ENCODE results near the gene TRIML1.

The TRIML1 gene, protein sequence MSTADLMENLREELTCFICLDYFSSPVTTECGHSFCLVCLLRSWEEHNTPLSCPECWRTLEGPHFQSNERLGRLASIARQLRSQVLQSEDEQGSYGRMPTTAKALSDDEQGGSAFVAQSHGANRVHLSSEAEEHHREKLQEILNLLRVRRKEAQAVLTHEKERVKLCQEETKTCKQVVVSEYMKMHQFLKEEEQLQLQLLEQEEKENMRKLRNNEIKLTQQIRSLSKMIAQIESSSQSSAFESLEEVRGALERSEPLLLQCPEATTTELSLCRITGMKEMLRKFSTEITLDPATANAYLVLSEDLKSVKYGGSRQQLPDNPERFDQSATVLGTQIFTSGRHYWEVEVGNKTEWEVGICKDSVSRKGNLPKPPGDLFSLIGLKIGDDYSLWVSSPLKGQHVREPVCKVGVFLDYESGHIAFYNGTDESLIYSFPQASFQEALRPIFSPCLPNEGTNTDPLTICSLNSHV

DNA sequence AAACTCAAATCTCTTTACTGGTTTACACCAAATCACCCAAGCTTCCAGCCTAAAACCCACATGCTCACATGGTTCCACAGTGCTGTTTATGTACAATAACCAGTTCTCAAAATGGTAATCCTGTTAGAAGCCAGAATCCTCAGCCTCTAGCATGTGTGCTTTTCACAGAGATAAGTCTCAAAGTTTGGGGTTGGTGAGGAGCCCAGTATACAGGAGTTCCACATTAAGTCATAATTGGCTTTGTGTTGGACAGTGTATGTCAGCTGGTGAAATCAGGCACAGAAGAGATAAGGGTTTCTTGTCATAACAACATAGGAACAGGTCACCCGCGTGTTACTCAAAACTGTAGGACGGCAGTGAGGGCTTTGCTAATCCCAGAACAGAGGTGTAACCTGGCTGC lies at the start of gene TRIML1:
Gene TRIML1, plus strand, starts transcription at position 301 of the 400 bp plus-strand sequence. CDS start 118 bp downstream, outside the sequence.
- DNase-seq = no peak

DNA sequence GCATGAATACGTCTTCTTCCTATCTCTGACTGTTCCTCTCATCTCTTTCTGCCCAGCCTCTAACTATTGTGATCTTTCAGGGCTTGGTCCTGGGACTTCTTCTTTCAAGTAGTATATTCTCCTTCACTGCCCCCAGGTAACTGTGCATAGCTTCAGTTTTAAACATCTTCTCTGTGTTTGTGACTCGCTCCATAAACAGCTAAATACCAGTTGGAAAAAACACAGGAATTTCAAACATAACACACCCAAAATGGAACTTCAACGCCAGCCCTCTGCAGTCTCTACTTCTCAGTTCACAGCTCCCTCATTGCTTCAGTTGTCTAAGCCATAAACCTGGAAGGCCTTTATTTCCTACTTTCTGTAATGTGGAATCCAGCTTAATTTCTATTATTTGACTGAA lies 46.4 kb upstream of the TRIML1 start:
- DNase-seq = no peak

DNA sequence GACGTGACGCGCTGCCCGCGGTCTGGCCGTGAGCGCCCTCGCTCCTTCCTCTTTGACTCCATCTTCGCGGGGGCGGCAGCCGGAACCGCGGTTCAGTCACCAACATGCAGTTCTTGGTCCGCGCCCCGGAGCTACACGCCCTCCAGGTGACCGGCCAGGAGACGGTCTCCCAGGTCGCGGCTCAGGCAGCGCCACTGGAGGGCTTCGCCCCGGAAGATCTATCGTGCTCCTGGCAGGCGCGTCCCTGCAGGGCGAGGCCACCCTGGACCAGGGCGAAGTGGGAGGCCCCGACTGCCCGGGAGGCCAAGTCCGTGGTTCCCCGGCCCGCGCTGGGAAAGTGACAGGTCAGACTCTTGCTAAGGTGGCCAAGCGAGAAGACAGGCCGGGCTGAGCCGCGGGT lies 32.8 kb upstream of the TRIML1 start:
- no peak for DNase-seq

DNA sequence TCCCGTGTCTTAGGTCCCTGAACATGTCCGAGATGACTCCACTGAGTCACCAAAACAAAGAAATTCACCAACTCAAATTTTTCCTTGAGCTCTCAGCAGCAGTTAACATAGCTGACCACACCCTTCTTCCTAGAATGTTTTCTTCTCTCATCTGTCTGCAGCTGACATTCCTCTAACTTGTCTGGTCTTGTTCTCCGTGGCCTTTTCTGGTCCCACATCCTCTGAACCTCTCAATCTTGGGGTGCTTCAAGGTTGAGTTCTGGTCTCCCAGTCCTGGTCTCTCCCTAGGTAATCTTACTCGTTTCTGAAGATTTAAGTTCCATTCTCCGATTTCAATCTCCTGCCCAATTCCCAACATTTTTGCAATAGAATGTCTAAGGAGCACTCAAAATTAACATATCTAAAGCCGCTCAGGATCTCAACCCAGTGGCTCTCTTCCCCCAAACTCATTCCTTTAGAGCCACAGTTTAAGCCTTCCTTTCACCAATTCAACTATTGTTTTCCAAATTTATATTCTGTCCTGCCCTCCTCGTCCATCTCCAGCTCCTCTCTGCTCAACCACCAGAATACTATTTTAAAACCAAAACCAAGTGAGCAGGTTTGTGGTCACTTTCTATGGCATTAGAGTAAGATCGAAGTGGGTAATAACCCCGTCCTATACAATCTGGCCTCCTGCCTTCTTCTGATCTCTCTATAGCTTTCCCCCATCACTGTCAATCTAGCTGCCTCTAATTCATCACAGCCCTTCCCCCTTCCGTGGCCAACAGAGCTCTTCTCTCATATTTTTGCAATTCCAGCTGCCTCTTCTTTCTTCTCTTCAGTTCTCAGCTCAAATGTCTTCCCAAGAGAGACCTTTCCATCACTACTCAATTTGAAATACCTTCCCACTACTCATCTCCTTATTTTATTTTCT lies 31.1 kb upstream of the TRIML1 start:
- DNase-seq = no peak

DNA sequence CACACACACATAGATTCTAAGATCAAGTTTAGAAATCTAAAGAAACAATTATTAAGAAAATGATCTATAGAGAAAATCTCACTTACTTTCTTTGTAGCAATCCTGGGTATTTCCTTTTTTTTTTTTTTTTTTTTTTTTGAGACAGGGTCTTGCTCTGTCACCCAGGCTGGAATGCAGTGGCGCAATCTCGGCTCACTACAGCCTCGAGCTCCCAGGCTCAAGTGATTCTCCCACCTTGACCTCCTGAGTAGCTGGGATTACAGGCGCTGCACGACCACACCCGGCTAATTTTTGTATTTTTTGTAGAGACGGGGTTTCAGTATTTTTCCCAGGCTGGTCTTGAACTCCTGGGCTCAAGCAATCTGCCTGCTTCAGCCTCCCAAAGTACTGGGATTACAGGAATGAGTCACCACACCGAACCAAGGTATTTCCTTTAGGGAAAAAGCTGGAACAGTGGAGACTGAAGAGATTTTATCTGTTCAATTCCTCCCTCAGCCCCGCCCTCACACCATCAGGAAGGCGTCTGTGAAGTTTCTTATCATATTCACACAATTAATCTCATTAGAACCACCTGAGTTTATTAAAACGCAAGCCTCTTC lies 30.0 kb upstream of the TRIML1 start, which contains the start of gene TRIML2:
Gene TRIML2, minus strand, starts transcription at position 447 of the 599 bp plus-strand sequence. CDS start 4,235 bp downstream, outside the sequence.
- no peak for DNase-seq

DNA sequence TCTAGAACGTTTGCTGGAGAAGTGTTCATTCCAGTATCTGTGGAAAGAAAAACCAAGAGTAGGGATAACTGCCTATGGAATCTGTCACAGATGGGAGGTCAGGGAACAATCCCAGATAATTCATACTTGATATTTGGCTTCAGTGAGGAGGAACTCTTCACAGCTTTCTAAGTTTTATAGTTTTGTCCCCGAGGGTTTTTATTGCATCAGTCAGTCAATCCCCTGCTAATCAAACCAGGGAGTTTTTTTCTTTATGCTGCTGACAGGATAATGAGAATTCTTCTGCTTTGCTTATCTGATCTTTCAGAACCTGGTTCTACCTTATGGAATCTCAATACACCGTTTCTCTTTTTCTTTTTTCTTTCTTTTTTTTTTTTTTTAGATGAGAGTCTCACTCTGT lies 29.2 kb upstream of the TRIML1 start:
- no peak for DNase-seq

DNA sequence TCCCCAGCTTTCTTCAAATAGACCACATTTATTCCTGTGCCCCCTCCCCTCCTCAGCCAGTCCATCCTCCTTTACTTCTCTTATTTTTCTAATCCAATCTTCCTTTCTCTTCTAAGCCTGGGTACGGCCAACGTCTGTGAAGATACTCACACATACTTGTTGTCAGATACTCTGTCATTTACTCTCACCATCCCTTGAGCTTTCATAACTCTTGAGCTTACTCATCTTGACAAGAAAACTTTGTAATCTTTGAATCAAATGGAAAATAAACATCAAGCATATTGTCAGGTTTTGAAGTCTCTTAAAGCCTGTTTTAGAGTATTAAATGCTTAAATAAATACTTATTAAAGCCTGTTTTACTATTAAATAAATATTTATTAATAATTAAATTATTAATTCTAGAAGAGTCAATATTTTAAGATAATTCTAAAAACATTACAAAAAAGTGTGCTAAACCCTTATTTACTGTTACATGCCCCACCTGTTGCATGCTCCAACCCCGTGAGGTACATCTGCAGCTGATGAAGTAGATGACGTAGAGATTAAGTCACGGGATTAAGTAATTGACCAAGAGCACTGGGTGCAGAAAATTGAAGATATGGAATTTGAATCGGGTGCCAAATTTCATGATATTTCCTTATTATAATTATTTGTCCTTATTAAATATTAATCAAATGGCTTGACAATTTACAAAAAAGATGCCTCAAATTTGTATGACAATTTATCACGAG lies 28.3 kb upstream of the TRIML1 start:
- DNase-seq = no peak

DNA sequence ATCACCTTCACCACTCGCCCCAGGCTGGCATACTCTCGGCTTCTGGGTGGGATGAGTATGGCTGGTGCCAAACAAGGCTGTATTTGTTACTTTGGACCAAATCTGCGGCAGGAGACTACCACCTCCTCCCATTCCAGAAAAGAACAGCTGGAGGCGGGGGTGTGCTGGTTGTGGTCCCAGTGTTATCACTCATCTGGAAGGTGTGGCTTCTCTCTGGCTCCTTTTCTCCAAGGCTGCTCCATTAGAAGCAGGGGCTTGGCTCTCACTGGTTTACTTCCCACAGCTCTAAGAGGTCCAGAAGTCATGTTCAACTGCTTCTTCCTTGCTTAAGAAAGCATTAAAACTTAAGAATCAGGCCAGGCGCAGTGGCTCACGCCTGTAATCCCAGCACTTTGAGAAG lies 27.3 kb upstream of the TRIML1 start:
- DNase-seq = no peak

DNA sequence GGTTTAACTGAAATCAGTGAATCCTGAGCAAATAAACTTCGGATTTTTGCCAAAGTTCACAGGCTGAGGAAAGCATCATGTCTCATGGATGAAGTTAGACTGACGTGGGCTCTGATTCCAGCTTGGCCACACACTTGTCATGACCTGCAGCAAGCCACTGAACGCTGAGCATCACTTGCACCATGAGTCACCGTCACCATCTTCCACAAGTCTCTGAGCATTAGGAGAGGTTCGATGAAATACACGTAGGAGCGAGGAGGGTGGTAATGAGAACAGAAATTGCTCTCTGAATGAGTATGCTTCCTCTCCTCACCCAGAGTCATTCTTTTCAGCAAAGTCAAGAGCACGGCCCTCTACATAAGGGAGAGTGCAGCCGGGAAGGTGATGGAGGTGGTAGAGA lies 26.1 kb upstream of the TRIML1 start:
- DNase-seq = no peak

DNA sequence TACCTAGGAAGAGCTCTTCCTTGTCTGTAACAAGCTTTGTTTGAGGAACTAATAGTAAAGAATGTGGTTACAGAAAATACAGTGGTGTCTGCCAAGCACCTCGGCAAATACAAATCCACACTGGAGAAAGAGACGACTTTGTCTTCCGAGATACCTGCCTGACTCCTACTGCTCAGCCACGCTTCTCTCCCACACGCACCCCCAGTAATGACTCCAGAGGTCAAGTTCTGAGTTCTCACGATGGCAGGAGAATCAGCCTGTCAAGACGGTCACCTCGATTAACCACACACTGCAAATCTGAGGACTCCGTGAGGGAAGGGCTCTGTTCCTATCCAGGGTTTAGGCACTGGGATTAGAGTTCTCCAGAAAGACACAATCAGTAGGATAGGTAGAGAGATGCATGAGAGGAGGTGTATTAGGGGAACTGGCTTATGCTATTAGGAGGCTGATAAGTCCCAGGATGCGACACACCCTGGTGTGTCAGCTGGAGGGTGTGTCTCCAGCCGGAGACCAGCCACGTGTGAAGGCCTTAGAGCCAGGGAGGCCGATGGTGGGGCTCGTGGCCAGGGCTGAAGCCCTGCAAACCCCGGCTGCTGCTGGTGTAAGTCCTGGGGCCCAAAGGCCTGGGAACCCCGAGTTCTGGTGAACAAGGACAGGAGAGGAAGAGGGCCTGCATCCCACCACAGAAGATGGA lies 21.5 kb upstream of the TRIML1 start:
- no peak for DNase-seq

DNA sequence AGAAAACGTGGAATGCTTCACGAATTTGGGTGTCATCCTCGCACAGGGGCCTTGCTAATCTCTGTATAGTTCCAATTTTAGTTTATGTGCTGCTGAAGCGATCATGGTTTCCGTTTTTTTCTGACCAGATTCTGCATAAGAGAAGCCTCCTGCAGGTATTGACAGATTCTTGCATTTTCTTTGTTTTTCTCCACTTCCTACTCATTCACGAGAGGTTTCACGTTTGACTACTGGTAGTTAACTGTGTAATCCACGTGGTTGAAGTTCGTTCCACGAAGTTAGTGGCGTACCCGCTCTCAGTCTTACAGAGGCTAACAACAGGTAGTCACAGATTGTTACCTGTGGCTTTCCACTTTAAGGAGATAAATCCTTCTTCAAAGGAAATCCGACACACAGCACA lies 17.7 kb upstream of the TRIML1 start:
- no peak for DNase-seq

DNA sequence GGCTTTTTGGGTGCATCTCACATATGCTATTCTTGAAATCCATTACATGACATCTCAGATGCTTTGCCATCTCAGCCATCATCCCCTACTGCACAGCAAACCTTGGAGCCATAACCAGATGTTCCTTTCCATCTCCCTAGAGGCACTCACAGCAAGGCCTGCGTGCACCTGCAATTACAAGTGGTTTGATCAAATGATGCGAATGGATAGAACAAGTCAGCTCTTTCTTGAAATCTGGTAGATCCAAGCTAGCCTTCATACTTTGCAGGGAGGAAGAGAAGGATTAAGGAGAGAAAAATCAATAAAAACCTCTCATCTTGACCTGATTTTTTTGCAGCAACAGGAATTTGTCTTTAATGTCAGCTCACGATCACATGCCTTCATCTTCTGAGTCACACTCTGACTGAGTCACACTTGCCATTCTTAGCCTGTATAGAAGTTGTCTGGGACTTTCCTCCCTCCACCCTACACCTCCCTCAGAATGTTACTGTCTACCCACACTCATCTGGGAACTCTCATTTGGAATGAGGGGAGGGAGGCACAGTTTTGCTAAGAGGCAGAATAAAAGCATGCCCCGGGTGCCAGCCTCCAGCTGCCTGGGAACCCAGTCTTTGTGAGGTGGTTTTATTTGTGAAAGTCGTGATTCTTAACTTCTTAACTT lies 11.9 kb upstream of the TRIML1 start:
- DNase-seq = no peak

DNA sequence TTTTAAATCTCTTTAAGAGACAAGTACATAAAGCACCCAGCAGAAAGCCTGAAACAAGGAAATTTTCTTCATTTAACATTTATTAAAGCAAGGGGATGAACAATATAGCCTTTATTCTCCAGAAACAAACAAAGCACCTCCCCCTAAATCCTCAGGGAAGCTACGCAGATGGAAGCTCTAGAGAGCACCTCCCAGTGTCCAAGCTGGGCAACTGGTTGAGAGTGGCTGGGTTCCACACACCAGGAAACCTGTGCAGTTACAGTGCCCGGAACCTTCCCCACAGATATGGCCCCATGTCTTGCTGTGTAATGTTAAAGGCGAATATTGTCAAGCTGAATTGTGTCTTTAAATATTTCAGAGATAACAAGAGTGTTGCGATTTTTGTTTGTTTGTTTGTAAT lies 8.9 kb upstream of the TRIML1 start:
- DNase-seq = no peak

DNA sequence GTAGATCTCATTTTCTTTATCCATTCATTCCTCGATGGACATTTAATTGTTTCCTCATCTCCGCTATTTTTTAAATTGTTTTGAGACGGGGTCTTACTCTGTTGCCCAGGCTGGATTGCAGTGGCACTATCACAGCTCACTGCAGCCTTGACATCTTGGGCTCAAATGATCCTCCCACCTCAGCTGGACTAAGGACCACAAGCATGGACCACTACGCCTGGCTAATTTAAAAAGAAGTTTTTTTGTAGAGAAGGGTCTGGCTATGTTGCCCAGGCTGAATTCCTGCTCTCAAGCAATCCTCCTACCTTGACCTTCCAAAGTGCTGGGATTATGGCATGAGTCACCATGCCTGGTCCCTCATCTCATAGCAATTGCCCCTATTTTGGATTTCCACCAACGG lies 7.0 kb upstream of the TRIML1 start:
- no peak for DNase-seq

DNA sequence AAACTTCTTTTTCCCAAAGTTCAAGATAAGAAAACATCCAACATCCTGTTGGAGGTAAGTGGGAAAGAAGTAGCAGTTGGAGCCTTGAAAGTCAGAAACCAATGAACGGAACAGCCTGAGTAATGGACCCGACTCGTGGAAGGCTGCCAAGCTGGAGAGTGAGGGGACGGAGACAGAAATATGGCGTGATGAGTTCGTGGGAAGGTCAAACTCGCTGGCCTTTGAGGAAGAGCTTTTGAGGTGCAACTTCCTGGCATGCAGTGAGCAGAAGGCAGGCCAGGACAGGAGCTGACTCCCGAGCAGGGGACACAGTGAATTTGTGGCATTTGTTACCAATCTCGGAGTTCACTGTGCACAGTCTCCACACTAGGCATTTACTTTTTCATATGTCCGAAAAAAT lies 1.0 kb upstream of the TRIML1 start:
- no peak for DNase-seq

DNA sequence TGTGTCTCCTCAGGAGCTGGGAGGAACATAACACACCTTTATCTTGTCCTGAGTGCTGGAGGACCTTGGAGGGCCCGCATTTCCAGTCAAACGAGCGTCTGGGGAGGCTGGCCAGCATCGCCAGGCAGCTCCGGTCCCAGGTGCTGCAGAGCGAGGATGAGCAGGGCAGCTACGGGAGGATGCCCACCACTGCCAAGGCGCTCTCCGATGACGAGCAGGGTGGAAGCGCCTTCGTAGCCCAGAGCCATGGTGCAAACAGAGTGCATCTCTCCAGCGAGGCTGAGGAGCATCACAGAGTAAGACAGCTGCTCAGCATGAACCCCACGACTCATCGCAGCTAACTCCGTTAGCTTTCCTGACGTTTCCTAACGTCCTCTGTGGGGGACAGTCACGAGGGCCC lies 430 bp downstream of the TRIML1 start:
- no peak for DNase-seq

DNA sequence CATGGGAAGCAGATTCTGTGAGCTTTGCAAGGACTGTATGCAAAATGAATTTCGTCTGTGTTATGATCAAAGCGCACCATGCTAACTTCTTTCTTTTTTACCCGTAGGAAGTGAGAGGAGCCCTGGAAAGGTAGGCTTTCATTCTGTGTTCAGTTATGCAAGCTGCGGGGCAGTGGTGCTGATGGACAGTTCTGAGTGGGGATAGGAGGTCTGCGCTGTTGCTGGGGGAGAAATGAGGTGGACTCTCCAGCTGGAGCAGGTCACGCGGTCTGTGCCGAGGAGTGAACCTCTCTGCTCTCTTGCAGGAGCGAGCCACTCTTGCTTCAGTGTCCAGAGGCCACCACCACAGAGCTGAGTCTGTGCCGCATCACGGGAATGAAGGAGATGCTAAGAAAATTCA lies 4.5 kb downstream of the TRIML1 start:
- DNase-seq = no peak

DNA sequence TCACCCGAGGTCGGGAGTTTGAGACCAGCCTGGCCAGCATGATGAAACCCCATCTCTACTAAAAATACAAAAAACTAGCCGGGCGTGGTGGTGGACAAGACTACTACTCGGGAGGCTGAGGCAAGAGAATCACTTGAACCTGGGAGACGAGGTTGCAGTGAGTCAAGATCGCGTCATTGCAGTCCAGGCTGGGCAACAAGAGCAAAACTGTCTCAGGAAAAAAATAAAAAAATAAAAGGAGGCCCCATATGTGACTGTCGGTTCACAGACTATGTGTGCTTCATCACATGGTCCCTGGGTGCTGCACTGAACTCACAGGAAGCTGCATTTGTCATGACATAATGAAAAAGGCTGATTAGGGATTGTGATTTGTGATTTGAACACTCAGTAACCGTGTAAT lies 6.4 kb downstream of the TRIML1 start:
- DNase-seq = no peak

DNA sequence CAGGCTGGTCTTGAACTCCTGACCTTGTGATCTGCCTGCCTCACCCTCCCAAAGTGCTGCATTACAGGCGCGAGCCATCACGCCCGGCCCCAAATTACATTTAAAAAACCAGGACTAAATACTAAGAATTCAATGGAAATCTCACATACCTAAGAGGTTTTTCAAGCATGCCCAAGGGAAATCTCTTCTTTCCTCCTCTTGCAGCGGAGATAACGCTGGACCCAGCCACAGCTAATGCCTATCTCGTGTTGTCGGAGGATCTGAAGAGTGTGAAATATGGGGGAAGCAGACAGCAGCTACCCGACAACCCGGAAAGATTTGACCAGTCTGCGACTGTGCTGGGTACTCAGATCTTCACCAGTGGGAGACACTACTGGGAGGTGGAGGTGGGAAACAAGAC lies 7.4 kb downstream of the TRIML1 start:
- DNase-seq = no peak

DNA sequence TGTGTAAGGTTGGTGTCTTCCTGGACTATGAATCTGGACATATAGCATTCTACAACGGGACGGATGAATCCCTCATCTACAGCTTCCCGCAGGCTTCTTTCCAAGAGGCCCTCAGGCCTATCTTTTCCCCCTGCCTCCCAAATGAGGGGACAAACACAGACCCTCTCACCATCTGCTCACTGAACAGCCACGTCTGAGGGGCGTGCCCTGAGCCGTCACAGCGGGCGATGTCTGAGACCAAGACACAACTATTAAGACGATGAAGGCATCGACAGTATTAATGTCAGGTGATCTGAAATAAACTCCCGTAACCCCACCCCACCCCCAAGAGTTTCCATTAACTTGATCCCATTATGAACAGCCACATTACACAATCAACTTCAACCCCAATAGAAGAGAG lies 7.9 kb downstream of the TRIML1 start:
- no peak for DNase-seq

DNA sequence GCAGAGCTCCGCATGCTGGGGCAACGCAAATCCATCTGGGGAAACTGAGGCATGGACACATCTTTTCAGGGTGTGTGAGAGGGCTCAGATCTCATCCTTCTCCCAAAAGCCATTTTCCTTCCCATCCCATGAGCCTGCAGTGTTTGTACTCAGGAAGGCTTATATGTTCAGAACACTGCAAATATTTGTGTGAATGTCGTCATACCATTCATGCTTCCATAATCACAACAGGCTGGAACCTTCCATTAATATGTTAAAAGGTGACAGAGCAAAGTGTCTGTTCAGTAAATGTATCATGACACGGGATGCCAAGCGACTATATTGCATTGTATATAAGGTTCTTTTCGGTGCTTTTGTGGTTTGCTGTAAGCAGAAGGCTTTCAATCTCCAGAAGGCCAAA lies 8.5 kb downstream of the TRIML1 start:
- DNase-seq = no peak
